ES-I3 (cell line): ENCODE measurements around the gene AHR.
"Not testable (repeated sequence)": the region's sequence is repeated elsewhere in the genome, so short reads cannot be mapped to it uniquely, and the experiment has no call there.

ENCODE experiments used
- H3K36me3 ChIP-seq: 2 replicates; pipeline ENCODE4 v1.6.1; 2013; ENCODE audit warnings: mild to moderate bottlenecking, low read length, control low read depth, moderate library complexity; ENCODE audit not compliant: insufficient read depth
- H3K4me1 ChIP-seq: 2 replicates; pipeline ENCODE4 v1.6.1; 2013; ENCODE audit warnings: mild to moderate bottlenecking, control low read depth, low read length; ENCODE audit not compliant: insufficient read depth
- H3K9ac ChIP-seq: 2 replicates; pipeline ENCODE4 v1.6.1; 2013; ENCODE audit warnings: low read depth, mild to moderate bottlenecking, low read length, moderate library complexity
- H3K9me3 ChIP-seq: 2 replicates; pipeline ENCODE4 v1.6.1; 2013; ENCODE audit warnings: mild to moderate bottlenecking, low read length, moderate library complexity; ENCODE audit not compliant: control insufficient read depth, insufficient read depth

Gene AHR

DNA sequence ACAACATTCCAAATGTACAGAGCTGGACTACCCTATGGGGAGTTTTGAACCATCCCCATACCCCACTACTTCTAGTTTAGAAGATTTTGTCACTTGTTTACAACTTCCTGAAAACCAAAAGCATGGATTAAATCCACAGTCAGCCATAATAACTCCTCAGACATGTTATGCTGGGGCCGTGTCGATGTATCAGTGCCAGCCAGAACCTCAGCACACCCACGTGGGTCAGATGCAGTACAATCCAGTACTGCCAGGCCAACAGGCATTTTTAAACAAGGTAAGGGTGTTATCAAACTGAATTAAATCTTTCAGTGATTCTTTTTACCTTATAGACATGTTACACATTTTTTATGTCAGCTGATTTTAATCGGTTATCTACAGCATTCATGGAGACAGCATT lies 41.5 kb downstream of the AHR start:
- Histone ChIP-seq H3K36me3 (peaks cover 6% of the 10 kb centered on the region; the same call in 1 of the 2 replicates), H3K4me1 (peaks cover 15% of the 10 kb centered on the region; the same call in 1 of the 2 replicates), H3K9me3 (no peaks in the 10 kb centered on the region), H3K9ac (no peak overlapping the region)

DNA sequence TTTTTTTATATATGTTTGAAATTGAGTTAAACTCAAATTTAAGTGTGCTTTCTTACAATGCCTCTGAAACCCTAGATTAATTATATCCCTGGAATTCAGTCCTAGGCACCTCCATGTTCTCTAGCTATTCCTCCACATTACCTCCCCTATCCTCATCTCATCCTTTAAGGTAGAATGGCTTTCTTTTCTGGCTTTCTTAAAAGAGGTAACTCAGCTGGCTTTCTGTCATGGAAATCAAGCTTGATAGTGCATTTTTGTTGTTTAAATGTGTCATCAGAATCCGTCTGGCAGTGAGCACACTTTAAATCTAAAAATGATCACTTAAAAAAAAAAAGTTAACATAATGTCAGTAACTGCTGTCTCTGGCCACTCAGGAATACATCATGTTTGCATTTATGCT lies 42.2 kb downstream of the AHR start:
- peaks cover 15% of the 10 kb centered on the region; the same call in 1 of the 2 replicates for H3K4me1 ChIP-seq
- no peak overlapping the region for H3K9ac ChIP-seq
- H3K9me3 ChIP-seq: no peaks in the 10 kb centered on the region
- peaks cover 6% of the 10 kb centered on the region; the same call in 1 of the 2 replicates for H3K36me3 ChIP-seq

DNA sequence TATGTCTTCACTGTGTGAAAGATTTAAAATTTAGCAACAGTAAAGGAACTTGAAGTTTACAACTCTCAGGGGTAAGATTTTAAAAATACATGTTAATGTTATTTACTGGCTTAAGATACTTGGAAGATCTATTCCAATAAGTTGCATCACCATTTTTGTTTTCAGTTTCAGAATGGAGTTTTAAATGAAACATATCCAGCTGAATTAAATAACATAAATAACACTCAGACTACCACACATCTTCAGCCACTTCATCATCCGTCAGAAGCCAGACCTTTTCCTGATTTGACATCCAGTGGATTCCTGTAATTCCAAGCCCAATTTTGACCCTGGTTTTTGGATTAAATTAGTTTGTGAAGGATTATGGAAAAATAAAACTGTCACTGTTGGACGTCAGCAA lies 44.3 kb downstream of the AHR start:
- Histone ChIP-seq H3K9me3 (no peaks in the 10 kb centered on the region), H3K36me3 (peaks cover 6% of the 10 kb centered on the region; the same call in 1 of the 2 replicates), H3K4me1 (peaks cover 15% of the 10 kb centered on the region; the same call in 1 of the 2 replicates), H3K9ac (no peak overlapping the region)

DNA sequence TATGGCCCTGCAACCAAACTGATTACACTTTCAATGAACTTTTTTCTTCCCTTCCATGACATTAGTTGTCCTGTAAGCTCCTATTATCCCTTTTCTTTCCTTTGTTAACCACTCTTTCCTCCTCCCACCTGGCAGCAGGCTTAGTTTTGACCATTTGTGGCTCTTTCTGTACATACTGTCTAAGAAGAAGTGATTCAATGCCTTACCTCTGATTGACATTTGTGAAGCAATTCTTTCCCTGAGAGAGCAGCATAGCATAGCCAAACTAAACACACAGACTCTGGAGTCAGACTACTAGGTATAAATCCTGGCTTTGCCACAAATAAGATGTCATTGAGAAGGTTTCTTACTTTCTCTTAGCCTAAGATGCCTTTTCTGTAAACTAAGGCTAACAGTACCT lies 48.9 kb downstream of the AHR start:
- Histone ChIP-seq H3K9me3 (no peaks in the 10 kb centered on the region; the same call in 1 of the 2 replicates), H3K4me1 (no peaks in the 10 kb centered on the region), H3K36me3 (no peaks in the 10 kb centered on the region)

DNA sequence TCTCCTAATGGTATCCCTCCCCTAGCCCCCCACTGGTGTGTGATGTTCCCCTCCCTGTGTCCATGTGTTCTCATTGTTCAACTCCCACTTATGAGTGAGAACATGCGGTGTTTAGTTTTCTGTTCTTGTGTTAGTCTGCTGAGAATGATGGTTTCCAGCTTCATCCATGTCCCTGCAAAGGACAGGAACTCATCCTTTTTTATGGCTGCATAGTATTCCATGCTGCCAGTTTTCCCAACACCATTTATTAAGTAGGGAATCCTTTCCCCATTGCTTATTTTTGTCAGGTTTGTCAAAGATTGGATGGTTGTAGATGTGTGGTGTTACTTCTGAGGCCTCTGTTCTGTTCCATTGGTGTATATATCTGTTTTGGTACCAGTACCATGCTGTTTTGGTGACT lies 50.5 kb downstream of the AHR start:
- not testable (repeated sequence) for H3K9ac ChIP-seq, H3K9me3 ChIP-seq, H3K4me1 ChIP-seq, H3K36me3 ChIP-seq

More for the DNA sequence above, 48.9 kb downstream of the AHR start:
- H3K9ac ChIP-seq: no peak overlapping the region

DNA sequence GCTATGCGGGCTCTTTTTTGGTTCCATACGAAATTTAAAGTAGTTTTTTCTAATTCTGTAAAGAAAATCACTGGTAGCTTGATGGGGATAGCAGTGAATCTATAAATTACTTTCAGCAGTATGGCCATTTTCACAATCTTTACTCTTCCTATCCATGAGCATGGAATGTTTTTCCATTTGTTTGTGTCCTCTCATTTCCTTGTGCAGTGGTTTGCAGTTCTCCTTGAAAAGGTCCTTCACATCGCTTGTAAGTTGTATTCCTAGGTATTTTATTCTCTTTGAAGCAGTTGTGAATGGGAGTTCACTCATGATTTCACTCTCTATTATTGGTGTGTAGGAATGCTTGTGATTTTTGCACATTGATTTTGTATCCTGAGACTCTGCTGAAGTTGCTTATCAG lies 51.9 kb downstream of the AHR start:
- not testable (repeated sequence) for H3K9me3 ChIP-seq, H3K36me3 ChIP-seq, H3K4me1 ChIP-seq, H3K9ac ChIP-seq

DNA sequence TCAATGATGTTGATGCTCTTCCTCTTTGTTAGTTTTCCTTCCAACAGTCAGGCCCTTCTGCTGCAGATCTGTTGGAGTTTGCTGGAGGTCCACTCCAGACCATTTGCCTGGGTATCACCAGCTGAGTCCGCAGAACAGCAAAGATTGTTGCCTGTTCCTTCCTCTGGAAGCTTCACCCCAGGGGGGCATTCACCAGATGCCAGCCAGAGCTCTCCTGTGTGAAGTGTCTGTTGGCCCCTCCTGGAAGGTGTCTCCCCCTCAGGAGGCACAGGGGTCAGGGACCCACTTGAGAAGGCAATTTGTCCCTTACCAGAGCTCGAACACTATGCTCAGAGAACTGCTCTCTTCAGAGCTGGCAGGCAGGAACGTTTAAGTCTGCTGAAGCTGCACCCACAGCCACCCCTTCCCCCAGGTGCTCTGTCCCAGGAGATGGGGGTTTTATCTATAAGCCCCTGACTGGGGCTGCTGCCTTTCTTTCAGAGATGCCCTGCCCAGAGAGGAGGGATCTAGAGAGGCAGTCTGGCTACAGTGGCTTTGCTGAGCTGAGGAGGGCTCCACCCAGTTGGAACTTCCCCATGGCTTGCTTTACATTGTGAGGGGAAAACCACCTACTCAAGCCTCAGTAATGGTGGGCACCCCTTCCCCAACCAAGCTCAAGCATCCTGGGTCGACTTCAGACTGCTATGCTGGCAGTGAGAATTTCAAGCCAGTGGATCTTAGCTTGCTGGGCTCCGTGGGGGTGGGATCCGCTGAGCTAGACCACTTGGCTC lies 55.4 kb downstream of the AHR start:
- not testable (repeated sequence) for H3K4me1 ChIP-seq, H3K36me3 ChIP-seq, H3K9ac ChIP-seq, H3K9me3 ChIP-seq

DNA sequence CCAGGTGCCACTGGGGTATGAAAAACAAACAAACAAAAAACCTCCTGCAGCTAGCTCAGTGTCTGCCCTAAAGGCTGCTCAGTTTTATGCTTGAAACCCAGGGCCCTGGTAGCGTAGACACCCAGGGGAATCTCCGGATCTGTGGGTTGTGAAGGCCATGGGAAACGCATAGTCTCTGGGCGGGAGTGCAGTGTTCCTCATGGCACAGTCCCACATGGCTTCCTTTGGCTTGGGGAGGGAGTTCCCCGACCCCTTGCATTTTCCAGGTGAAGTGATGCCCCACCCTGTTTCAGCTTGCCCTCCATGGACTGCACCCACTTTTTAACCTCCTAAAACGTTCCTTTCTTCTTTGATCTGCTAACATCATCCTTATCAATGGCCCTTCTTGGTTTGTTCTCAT lies 56.0 kb downstream of the AHR start:
- Histone ChIP-seq H3K36me3 (no peaks in the 10 kb centered on the region), H3K9me3 (no peaks in the 10 kb centered on the region; the same call in 1 of the 2 replicates), H3K9ac (no peak overlapping the region), H3K4me1 (no peaks in the 10 kb centered on the region)

DNA sequence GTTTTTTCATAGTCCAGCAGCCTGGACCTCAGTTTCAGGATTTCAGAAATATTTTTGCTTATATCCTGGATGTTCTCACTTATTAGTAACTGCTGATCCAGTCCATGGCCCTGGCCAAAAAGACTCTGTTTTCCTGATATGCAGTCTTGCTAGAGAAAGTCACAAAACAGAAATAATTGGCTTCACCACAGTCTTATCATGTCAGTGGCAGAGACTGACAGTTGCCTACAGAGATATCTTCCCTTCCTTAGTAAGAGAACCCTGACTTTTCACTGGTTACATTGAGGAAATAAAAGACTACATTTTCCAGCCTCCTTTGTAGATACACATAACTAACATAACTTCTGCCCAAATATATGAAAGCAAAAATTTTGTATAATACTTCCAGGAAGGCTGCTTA lies 56.6 kb downstream of the AHR start:
- no peaks in the 10 kb centered on the region for H3K4me1 ChIP-seq
- no peaks in the 10 kb centered on the region for H3K36me3 ChIP-seq
- no peaks in the 10 kb centered on the region; the same call in 1 of the 2 replicates for H3K9me3 ChIP-seq
- H3K9ac ChIP-seq: no peak overlapping the region

DNA sequence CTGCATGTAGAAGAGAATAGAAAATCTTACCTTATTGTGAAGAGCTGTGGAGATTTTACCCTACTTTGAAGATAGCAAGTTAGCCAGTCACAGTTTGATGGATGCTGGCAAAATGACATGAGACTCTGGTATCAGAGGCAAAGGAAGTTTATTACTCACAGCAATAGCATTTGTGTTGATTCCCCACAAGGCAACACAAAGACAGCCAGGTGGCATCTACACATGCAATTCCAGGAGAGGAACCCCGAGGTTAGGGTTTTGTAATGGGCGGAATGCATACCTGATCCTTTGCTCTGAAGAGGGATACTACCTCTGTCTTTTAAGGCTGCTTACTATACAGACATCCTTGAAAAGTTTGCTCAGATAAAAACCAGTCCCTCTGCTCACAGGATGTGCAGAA lies 59.5 kb downstream of the AHR start:
- H3K36me3 ChIP-seq: no peaks in the 10 kb centered on the region
- no peaks in the 10 kb centered on the region for H3K9me3 ChIP-seq
- H3K9ac ChIP-seq: no peak overlapping the region
- H3K4me1 ChIP-seq: no peaks in the 10 kb centered on the region

DNA sequence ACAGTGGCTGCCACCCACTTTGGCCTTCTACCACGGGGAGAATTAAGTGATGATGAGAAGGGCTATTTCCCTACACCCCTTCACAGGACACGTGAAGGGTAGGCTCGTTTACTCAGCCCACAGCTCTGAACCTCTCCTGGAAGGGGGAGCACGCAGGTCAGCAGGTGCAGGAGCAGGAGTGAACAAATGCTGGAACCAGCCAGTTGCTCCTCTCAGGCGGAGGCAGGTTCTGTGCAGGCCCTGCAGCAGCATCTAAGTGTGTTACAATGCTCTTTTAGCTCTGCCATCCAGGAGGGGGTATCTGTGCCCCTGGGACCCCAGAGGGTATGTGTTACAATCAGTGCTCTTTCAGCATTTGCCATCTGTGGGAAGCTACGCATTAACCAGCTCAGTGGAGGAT lies 61.2 kb downstream of the AHR start:
- H3K9me3 ChIP-seq: no peaks in the 10 kb centered on the region
- H3K36me3 ChIP-seq: no peaks in the 10 kb centered on the region
- no peaks in the 10 kb centered on the region for H3K4me1 ChIP-seq
- H3K9ac ChIP-seq: no peak overlapping the region

DNA sequence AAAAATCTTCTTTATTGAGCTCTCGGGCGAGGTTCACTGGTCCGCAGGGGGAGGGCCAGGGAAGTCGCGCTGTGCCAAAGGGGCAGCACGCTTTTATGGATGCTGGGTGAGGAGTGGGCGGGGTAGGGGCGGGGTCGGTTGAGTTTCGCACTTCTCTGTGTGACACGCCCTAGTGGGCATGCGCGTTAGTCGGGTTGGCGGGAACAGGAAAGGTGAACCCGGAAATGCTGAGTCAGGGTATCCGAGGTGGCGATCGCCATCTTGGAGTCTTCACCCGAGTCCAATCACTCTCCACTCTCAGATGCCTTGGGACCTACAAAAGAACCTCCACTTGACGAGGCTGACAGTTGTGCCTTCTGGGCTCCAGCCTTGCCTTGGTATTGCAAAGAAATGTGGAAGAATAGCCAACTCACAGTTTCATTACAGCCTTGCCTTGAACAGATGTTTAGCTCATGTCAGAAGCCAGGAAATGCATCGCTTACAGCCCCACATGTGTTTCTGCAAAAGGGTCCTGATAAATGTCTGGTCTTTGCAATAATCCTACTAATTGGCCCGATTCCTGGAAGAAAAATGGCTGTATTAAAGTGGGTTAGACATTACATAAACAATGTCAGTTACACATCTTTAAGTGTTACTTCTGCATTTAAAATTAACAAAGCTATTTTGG lies 64.1 kb downstream of the AHR start:
- Histone ChIP-seq H3K9me3 (no peaks in the 10 kb centered on the region), H3K9ac (no peak overlapping the region), H3K4me1 (no peaks in the 10 kb centered on the region), H3K36me3 (no peaks in the 10 kb centered on the region)

DNA sequence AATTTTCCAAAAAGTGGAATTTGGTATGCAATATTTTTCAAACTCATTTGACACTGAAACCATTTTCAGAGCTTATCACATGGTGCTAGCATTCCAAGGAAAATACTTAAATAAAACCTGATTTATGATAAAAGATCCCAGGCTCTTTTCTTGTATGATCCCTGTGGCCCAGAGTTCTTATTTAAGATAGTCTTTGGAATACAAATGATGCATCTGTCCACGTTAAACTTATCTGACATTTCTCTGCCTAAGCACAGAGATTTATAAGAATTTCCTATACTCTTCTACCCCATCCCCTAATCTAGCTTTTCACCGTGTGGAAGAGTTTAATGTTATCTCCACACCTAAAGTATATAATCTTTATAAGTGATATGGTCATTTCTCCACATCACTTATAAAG lies 66.2 kb downstream of the AHR start:
- no peak overlapping the region for H3K9ac ChIP-seq
- H3K9me3 ChIP-seq: no peaks in the 10 kb centered on the region; the same call in 1 of the 2 replicates
- no peaks in the 10 kb centered on the region for H3K4me1 ChIP-seq
- H3K36me3 ChIP-seq: no peaks in the 10 kb centered on the region

DNA sequence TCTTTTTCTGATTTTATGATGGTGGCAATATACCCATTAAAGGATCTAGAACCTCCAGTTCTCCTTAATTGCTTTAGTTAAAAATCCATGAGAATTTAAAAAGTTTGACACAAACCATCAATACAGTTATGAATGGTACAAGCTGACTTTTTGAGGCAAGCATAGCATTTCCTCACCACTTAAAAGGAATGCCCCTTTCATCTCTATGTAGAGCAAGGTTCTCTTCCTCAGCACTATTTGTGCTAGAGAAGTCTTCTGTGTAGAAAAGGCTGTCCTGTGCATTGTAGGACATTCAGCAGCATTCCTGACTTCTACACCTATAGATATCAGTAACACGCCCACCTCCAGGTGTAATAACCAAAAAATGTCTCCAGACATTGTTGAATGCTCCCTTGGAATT lies 67.3 kb downstream of the AHR start:
- no peaks in the 10 kb centered on the region; the same call in 1 of the 2 replicates for H3K9me3 ChIP-seq
- no peaks in the 10 kb centered on the region for H3K36me3 ChIP-seq
- H3K4me1 ChIP-seq: no peaks in the 10 kb centered on the region; the same call in 1 of the 2 replicates
- H3K9ac ChIP-seq: no peak overlapping the region

DNA sequence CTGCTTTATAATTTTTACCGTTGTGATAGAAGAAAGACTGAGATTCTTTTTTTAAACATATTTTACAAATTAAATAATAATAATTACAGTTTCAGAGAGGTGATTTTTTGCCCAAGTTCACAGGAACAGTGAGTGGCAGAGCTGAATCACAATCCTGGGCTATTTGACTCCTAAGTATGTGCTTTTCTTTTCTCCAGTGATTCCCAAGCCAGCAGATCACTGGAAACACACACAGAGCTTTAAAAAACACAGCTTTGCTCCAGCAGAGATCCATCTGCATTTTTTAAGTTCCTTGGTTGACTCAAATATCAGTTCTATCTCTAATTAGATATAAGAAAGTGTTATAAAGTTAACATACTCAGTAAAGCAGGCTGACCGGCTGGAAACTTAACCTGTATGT lies 69.0 kb downstream of the AHR start:
- Histone ChIP-seq H3K9ac (no peak overlapping the region), H3K36me3 (no peaks in the 10 kb centered on the region), H3K9me3 (no peaks in the 10 kb centered on the region; the same call in 1 of the 2 replicates), H3K4me1 (no peaks in the 10 kb centered on the region; the same call in 1 of the 2 replicates)
